ENCODE measurements around the gene RXFP2.

RXFP2 gene

DNA sequence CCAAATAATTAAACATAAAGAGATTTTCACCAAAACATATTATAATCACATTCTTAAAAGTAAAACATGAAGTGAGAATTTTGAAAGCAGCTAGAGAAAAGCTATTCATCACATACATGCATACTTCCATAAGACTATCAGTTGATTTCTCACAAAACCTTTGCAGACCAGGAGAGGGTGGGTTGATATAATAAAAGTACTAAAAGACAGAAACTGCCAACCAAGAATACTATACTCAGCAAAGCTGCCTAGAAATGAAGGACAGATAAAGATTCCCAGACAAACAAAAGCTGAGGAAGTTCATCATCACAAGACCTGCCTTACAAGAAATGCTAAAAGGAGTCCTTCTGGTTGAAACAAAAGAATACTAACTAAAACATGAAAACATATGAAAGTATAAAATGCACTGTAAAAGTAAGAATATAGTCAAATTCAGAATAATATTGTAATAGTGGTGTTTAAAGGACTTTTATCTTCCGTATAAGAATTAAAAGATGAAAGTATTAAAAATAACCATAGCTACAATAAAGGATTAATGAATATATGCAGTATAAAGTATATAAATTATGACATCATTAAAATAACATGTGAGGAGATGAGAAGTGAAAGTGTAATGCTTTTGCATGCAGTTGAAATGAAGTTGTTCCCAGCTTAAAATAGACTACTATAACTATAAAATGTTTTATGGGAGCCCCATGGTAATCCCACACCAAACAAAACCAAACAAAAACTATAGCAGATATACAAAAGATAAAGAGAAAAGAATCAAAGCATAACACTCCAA is 76.2 kb downstream of the RXFP2 start:
- in situ Hi-C loops (cut with MboI; ENCODE audit: low sequenced_read_pairs) = no loop called here
- no peak overlapping the region for H3K4me3 ChIP-seq
- peaks cover 5% of the 10 kb centered on the region; the same call in 1 of the 2 replicates for H3K9me3 ChIP-seq
- H3K36me3 ChIP-seq (replicated peaks) = no peaks in the 10 kb centered on the region
- 0 out of 2 replicates have a peak, but pooled peaks cover 3% of the 10 kb centered on the region for H3K4me1 ChIP-seq
- H3K27me3 ChIP-seq (ENCODE audit: low read depth) = no peaks in the 10 kb centered on the region
- no peak for DNase-seq (ENCODE audit: low spot score in 2 of 2)

DNA sequence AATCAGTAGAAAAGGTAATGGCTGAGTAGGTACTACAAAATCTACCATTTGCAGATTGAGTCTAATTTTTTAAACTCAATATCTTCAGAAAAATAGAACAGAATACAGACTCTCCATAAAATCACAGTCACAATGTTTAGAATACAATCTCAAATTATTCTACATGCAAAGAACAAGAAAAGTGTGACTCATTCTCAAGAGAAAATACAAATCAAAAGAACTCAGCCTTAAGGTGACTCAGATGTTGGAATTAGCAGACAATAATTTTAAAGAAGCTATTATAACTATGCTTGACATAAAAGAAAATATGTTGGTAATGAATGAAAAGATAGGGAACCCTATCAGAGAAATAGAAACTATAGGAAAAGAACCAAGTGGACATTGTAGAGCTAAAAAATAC is 78.9 kb downstream of the RXFP2 start:
- in situ Hi-C loops (cut with MboI; ENCODE audit: low sequenced_read_pairs) = no loop called here
- no peak for DNase-seq (ENCODE audit: low spot score in 2 of 2)

DNA sequence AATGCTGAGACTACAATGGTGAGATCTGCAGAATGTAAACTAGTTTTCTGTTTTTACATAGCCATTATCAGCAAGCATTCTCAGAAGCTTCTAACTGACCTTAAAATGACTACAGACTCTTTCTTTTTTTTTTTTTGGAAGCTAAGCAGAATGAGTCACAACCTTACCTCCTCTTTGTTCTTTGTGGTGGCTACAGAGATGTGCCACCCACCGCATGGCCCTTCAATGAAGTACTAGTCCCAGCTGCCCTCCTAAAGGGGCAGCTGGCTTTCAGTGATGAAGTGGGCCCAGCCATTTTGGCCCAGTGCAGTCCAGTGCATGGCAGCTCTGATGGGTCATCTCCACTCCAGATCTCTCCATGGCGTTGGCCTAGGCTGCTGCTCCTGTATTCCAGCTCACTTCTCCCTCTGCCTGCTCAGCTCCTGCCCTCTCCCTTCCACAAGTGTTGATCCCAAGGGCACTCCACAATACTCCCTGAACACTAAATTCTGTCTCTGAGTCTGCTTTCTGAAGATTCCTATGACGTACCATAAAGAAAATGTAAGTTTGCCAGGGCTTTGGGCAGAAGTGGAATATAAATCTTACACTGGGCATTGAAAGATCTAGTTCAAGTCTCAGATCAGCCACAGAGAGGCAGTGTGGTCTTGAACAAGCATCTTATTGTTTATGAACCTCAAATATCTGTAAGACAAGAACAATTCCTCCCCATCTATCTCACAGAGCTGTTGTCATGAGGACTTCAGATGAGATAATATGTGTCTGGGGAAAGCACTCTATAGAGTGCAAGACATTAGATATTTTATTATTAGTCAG is 85.6 kb downstream of the RXFP2 start:
- no peaks in the 10 kb centered on the region for H3K9me3 ChIP-seq
- DNase-seq (ENCODE audit: low spot score in 2 of 2) = peak in 1 of 2 experiments; percentile 27
- H3K4me1 ChIP-seq = peaks cover 22% of the 10 kb centered on the region
- no peaks in the 10 kb centered on the region for H3K36me3 ChIP-seq (replicated peaks)
- H3K4me3 ChIP-seq = no peak overlapping the region
- in situ Hi-C loops (cut with MboI; ENCODE audit: low sequenced_read_pairs) = no loop called here
- H3K27me3 ChIP-seq (ENCODE audit: low read depth) = no peaks in the 10 kb centered on the region

More for the DNA sequence above, 78.9 kb downstream of the RXFP2 start:
- Histone ChIP-seq H3K9me3 (peaks cover 5% of the 10 kb centered on the region; the same call in 1 of the 2 replicates), H3K4me3 (no peak overlapping the region), H3K27me3 (ENCODE audit: low read depth) (no peaks in the 10 kb centered on the region), H3K36me3 (replicated peaks) (no peaks in the 10 kb centered on the region), H3K4me1 (peaks cover 10% of the 10 kb centered on the region)

DNA sequence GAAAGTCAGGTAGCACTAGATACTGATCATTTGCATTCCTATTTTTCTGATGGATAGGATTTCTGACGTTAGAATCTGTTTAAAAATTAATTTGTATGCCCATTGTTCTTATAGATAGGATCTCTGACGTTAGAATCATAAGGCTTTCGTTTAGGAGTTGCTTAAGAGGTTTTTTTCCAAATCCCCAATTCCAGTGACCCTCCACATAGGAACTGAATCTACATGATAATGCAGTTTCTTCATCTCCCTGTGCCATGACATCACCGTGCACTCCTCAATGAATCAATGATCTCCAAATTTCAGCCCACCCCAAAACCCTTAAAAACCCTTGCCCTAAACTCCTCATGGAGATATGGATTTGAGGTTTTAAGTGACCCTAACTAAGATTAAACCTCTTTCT is 87.2 kb downstream of the RXFP2 start:
- Histone ChIP-seq H3K9me3 (no peaks in the 10 kb centered on the region), H3K27me3 (ENCODE audit: low read depth) (no peaks in the 10 kb centered on the region), H3K4me3 (no peak overlapping the region), H3K4me1 (peaks cover 22% of the 10 kb centered on the region), H3K36me3 (replicated peaks) (no peaks in the 10 kb centered on the region)
- in situ Hi-C loops (cut with MboI; ENCODE audit: low sequenced_read_pairs) = no loop called here
- DNase-seq (ENCODE audit: low spot score in 2 of 2) = no peak

DNA sequence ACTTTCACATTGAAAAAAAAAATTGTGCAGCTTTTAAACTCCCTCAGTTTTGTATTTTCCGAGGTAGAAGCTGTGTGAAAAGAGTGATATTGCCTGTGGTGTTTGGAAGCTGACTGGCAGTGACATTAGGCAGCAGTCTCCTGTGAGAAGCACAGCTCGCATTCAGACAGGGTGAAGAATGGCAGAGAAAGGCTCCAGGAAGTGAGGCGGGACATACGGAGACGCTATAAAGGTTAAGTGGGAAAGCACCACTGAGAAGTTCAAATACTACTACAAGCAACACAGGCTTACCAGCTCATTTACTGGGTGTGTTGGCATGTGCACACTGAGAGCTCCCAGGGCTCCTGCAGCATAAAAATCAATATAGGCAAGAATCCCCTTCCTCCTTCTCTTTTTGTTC is 88.4 kb downstream of the RXFP2 start:
- DNase-seq (ENCODE audit: low spot score in 2 of 2) = no peak
- H3K27me3 ChIP-seq (ENCODE audit: low read depth) = no peaks in the 10 kb centered on the region
- in situ Hi-C loops (cut with MboI; ENCODE audit: low sequenced_read_pairs) = no loop called here

DNA sequence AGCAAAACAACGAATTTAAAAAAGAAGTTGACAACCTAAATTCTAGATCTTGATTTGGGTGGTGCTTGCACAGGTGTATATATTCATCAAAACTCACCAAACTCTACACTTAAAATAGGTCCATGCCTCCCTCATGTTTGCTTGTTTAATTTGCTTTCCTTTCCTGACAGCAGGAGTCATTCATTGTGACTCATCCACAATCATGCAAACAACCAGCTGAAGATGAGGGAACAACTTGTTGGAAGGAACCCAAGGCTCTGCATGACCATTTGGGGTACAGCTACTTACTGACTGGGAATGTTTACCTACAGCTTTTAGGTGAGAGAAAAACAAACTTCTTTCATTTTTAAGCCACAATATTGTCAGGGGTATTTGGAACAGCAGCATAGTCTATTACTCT is 96.6 kb downstream of the RXFP2 start:
- H3K36me3 ChIP-seq (replicated peaks) = no peaks in the 10 kb centered on the region
- DNase-seq (ENCODE audit: low spot score in 2 of 2) = no peak
- no peak overlapping the region for H3K4me3 ChIP-seq
- H3K9me3 ChIP-seq = no peaks in the 10 kb centered on the region
- no peaks in the 10 kb centered on the region for H3K4me1 ChIP-seq
- H3K27me3 ChIP-seq (ENCODE audit: low read depth) = no peaks in the 10 kb centered on the region
- in situ Hi-C loops (cut with MboI; ENCODE audit: low sequenced_read_pairs) = no loop called here

More for the DNA sequence above, 88.4 kb downstream of the RXFP2 start:
- no peaks in the 10 kb centered on the region for H3K9me3 ChIP-seq
- peaks cover 15% of the 10 kb centered on the region for H3K4me1 ChIP-seq
- H3K36me3 ChIP-seq (replicated peaks) = no peaks in the 10 kb centered on the region
- H3K4me3 ChIP-seq = no peak overlapping the region

DNA sequence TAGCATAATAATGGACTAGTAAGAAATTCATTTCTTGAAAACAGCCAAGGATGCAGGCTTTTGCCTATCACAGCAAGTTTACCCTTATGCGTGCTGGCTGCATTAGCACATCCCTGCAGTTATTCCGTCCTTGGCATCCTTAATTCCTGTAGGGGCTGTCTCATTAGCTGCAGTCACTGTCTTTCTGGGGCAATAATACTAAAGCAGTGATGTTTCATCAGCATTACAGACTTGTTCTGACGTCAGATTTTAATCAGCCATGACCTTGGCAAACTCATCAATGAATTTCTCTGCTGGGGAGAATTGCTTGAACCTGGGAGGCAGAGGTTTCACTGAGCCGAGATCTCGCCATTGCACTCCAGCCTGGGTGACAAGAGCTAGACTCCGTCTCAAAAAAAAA is 103.7 kb downstream of the RXFP2 start:
- no peak for DNase-seq (ENCODE audit: low spot score in 2 of 2)
- in situ Hi-C loops (cut with MboI; ENCODE audit: low sequenced_read_pairs) = no loop called here
- H3K36me3 ChIP-seq (replicated peaks) = no peaks in the 10 kb centered on the region
- no peaks in the 10 kb centered on the region for H3K9me3 ChIP-seq
- peaks cover 3% of the 10 kb centered on the region; the same call in 1 of the 2 replicates for H3K4me1 ChIP-seq
- H3K4me3 ChIP-seq = no peak overlapping the region
- 0 out of 2 replicates have a peak, but pooled peaks cover 7% of the 10 kb centered on the region for H3K27me3 ChIP-seq (ENCODE audit: low read depth)

DNA sequence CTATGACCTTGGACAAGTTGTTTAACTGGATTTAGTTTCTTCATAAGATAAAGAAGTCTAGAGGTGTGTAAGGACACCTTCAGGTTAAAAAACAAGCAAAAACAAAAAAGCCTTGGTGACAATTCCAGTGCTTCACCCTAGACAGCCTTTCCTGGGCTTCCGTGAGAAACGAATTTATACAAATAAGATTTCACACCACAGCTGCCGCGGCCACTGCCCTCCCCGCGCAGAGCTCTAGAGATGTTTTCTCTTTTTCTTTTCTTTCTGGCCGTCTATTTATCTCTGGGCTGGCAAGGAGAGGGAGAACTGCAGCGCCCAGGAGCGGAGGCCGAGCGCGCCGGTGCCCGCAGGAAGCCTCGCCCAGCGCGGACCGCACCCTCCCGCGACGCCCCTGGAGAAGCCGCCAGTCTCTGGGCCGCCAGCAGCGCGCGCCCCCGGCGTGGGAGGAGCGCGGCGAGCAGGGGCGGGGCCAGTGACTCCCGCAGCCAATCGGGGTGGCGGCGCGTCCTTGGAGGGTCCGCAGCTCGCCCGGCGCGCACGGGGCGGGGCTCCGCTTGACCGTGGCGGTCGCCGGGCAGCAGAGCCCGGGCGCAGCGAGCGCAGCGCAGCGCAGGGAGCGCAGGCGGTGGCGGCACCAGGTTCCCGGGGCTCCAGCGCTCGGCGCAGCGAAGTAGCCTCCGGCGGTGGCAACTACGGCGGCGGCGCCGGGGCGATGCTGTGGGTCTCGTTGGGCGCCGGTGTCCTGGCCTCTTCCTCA is 107.0 kb downstream of the RXFP2 start:
- Histone ChIP-seq H3K36me3 (replicated peaks) (no peaks in the 10 kb centered on the region), H3K9me3 (no peaks in the 10 kb centered on the region), H3K4me3 (peak overlapping the region; percentile 56), H3K4me1 (peaks cover 3% of the 10 kb centered on the region; the same call in 1 of the 2 replicates), H3K27me3 (ENCODE audit: low read depth) (0 out of 2 replicates have a peak, but pooled peaks cover 7% of the 10 kb centered on the region)
- in situ Hi-C loops (cut with MboI; ENCODE audit: low sequenced_read_pairs) = no loop called here
- peak; percentile 83 to 93 for DNase-seq (ENCODE audit: low spot score in 2 of 2)

DNA sequence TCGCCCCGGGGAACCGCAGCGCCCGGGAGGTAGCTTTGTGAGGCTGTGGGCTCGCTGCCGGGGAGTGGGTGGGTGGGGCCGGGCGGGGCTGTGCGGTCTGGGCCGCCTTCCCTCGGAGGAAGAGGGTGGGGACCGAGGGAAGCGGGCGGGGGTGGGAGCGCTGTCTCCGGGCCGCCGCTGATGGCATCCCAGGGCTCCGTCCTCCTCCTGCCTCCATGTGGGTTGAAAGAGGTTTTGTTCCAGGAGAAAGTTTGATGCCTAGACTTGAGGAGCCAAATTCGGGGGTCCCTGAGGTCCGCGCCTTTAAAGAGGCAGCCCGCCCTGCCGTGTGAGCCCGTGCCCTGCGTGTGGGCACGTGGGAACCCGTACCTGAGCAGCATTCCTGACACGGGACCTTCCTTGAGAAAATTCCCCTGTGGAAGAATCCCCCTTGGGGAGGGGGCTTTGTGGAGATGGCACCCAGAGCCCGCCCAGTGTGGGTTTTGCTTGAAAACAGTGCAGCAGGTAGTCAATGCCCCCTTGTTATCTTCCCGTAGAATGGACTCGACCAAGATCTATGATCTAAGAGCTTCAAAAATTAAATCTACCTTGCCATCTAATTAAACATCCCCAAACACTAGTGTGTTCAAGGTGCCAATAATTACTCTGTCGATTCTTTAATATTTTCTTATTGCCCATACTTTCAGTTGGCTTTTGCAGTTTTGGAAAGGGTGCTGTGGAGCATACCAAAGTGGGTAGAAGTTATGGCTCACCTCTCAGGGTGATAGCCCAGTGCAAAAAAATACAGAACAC is 107.8 kb downstream of the RXFP2 start:
- Histone ChIP-seq H3K9me3 (no peaks in the 10 kb centered on the region), H3K4me1 (peaks cover 3% of the 10 kb centered on the region; the same call in 1 of the 2 replicates), H3K27me3 (ENCODE audit: low read depth) (0 out of 2 replicates have a peak, but pooled peaks cover 7% of the 10 kb centered on the region), H3K4me3 (peak overlapping the region; percentile 56), H3K36me3 (replicated peaks) (no peaks in the 10 kb centered on the region)
- in situ Hi-C loops (cut with MboI; ENCODE audit: low sequenced_read_pairs) = no loop called here
- no peak for DNase-seq (ENCODE audit: low spot score in 2 of 2)

DNA sequence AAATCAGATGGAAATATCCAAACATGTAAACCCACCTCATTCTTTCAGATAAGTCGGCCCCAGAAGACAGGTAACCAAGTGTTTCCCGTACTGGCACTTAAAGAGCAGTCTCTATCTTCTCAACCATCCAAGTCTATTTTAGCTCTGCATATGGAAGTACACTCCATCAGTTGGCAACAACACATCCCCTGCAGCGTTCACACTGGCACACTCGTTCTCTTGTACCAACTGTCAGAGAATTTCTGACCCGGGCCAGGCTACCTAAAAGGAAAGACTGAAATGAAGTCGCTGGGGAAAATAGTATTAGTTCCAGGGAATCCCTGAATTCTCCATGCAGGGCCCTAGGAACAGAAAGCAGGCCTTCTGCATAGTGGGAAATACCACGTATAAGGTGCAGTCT is 109.3 kb downstream of the RXFP2 start:
- Histone ChIP-seq H3K36me3 (replicated peaks) (no peaks in the 10 kb centered on the region), H3K4me1 (peaks cover 3% of the 10 kb centered on the region; the same call in 1 of the 2 replicates), H3K9me3 (no peaks in the 10 kb centered on the region), H3K4me3 (no peak overlapping the region), H3K27me3 (ENCODE audit: low read depth) (0 out of 2 replicates have a peak, but pooled peaks cover 7% of the 10 kb centered on the region)
- in situ Hi-C loops (cut with MboI; ENCODE audit: low sequenced_read_pairs) = no loop called here
- DNase-seq (ENCODE audit: low spot score in 2 of 2) = no peak

DNA sequence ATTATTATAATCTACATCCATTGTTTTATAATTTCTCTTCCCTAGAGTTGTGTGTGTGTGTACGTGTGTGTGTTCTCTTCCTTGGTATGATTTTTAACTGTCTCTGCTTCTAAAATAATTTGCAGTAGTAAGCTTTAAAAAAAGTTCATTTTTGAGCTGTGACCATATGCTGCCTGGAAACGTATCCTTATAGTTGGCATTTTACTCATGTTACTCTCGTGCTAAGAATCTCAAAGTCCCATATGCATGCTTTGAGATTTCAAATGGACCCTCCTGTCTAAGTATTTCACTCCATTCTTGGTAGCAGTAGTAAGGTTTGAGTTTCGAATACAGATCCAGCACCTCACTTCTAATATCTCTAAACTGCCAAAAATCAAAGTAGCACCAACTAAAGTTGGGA is 109.9 kb downstream of the RXFP2 start:
- DNase-seq (ENCODE audit: low spot score in 2 of 2) = no peak
- Histone ChIP-seq H3K4me3 (no peak overlapping the region), H3K36me3 (replicated peaks) (no peaks in the 10 kb centered on the region), H3K27me3 (ENCODE audit: low read depth) (0 out of 2 replicates have a peak, but pooled peaks cover 6% of the 10 kb centered on the region), H3K9me3 (no peaks in the 10 kb centered on the region), H3K4me1 (peaks cover 3% of the 10 kb centered on the region; the same call in 1 of the 2 replicates)
- in situ Hi-C loops (cut with MboI; ENCODE audit: low sequenced_read_pairs) = no loop called here

DNA sequence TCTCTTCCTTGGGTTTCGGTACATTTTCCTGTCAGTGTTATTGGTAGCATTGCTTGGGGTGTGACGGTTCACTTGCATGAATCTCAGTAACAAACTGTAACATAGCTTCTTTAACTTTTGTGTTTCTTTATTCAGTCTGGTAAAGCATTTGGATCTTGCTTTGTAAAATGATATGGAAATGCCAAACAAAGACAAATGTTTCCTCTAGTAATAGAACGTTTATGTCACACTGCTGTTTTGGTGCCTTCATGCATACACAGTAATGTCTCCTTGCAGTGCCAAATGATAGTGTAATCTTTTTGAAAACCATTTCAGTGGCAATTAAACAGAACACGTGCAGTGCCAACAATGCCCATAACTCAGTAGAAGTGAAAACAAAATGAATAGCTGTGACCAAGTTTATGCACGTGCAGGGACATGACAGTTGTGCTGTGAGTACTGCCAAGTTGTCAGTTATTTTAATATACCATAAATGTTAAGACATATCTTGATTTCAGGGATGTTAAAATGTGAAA is 110.8 kb downstream of the RXFP2 start:
- no peaks in the 10 kb centered on the region for H3K36me3 ChIP-seq (replicated peaks)
- in situ Hi-C loops (cut with MboI; ENCODE audit: low sequenced_read_pairs) = no loop called here
- H3K9me3 ChIP-seq = no peaks in the 10 kb centered on the region
- 0 out of 2 replicates have a peak, but pooled peaks cover 2% of the 10 kb centered on the region for H3K27me3 ChIP-seq (ENCODE audit: low read depth)
- H3K4me1 ChIP-seq = peaks cover 3% of the 10 kb centered on the region; the same call in 1 of the 2 replicates
- no peak overlapping the region for H3K4me3 ChIP-seq
- DNase-seq (ENCODE audit: low spot score in 2 of 2) = no peak
